Measurements from ENCODE around the gene CELSR1. TPM values are rescaled to one million over a fixed set of nuclear protein-coding genes. Genes with fewer than 3 reads are reported as not detected.

CELSR1 gene
- total RNA-seq, 4 donors from 2014 or later, result 31.7 to 72.7 (median 54.1) TPM

- no peak for DNase-seq (ENCODE audit: low spot score in 2 of 2)
- no peak for TF ChIP-seq POLR2A (IDR thresholded peaks at IDR 0.05)
- no peak for TF ChIP-seq CTCF (IDR thresholded peaks at IDR 0.05)
- intact Hi-C loops (cut with DNase I; ENCODE audit: low total_unique reads), result no loop called here
- no peak overlapping the region for H3K4me3 ChIP-seq (ENCODE audit: low read depth, poor library complexity, severe bottlenecking)
- 91 to 97% methylated on average over 28 of the region's 28 CpGs for WGBS, 2 donors
Observed at GRCh38 chr22:46410291-46410808, 127.1 kb downstream of the CELSR1 start.

GRCh38 chr22:46409631-46410210 is 127.7 kb downstream of the CELSR1 start:
- intact Hi-C loops (cut with DNase I; ENCODE audit: low total_unique reads), result no loop called here

DNA sequence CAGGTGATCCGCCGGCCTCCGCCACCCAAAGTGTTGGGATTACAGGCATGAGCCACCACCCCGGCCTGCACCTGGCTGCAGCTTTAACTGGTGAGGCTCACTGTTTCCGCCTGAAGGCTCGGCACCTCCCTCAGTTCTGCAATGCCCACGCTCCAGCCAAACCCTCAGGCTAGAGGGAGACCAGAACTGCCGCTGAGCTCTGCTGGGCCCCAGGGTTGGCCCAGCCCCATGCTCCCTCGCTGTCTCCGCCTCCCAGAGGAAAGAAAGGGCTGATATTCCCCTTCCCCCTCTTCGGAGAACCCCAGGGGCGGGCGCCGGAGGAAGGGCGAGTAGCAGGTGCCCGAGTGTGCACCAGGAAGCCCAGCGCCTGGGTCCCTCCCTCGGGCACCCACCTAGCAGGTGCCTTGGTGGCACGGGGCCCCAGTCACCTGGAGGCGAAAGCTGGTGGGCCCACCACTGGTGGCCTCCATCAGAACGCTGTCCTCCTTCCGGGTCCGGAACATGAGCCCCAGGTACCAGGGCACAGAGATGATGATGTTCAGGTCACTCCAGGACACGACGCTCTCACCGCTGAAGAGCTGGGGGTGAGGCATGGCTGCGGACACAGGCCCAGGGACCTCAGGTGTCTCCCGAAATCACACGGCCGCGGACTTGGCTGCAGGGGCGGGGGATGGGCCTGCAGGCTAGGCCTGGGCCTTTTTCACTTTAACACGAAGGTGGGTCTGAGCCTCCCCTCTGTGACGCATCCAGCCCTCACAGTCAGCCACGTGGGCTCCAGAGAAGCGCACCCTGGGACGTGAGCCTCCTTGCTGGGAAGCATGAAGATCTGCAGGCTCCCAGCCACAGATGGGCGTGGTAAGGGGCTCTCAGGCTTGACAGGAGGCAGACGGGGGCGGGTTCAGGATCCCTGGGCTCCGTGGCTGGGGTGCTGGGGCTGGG is 128.6 kb downstream of the CELSR1 start:
- no peak for DNase-seq (ENCODE audit: low spot score in 2 of 2)
- H3K4me3 ChIP-seq (ENCODE audit: low read depth, poor library complexity, severe bottlenecking), result no peak overlapping the region
- intact Hi-C loops (cut with DNase I; ENCODE audit: low total_unique reads), result no loop called here
- TF ChIP-seq POLR2A (IDR thresholded peaks at IDR 0.05), result no peak
- no peak for TF ChIP-seq CTCF (IDR thresholded peaks at IDR 0.05)
- 78 to 80% methylated on average over 29 to 40 of the region's 41 CpGs for WGBS, 2 donors

More at GRCh38 chr22:46409631-46410210, 127.7 kb downstream of the CELSR1 start:
- TF ChIP-seq POLR2A (IDR thresholded peaks at IDR 0.05), result no peak
- TF ChIP-seq CTCF (IDR thresholded peaks at IDR 0.05), result no peak
- H3K4me3 ChIP-seq (ENCODE audit: low read depth, poor library complexity, severe bottlenecking), result no peak overlapping the region
- WGBS, 2 donors, result 92 to 95% methylated on average over 34 to 37 of the region's 37 CpGs
- DNase-seq (ENCODE audit: low spot score in 2 of 2), result no peak

DNA sequence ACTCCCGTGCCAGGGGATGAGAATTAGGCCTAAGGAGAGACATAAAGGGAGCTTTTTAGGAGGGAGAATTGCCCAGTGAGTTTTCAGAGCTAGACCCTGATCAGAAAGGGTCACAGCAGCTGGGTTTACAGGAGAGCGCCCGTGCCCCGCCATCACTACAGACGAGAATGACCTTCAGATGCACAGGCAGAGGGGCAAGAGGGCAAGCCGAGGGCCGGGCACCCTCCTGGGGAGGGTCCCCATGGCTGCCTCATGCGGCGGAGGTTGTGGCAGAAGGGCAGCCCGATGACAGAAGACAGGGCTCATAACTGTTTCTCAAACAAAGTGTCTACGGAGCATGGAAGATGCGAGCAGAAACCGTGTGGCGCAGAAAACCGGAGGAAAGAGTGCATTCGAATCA is 129.7 kb downstream of the CELSR1 start:
- intact Hi-C loops (cut with DNase I; ENCODE audit: low total_unique reads), result no loop called here
- TF ChIP-seq CTCF (IDR thresholded peaks at IDR 0.05), result no peak
- no peak for TF ChIP-seq POLR2A (IDR thresholded peaks at IDR 0.05)
- no peak overlapping the region for H3K4me3 ChIP-seq (ENCODE audit: low read depth, poor library complexity, severe bottlenecking)
- WGBS, 2 donors, result 91 to 94% methylated on average over 16 of the region's 16 CpGs
- DNase-seq (ENCODE audit: low spot score in 2 of 2), result no peak

GRCh38 chr22:46406791-46407190 is 130.6 kb downstream of the CELSR1 start:
- DNase-seq (ENCODE audit: low spot score in 2 of 2), result no peak
- WGBS, 2 donors, result 82 to 89% methylated on average over 15 of the region's 15 CpGs
- intact Hi-C loops (cut with DNase I; ENCODE audit: low total_unique reads), result no loop called here
- TF ChIP-seq CTCF (IDR thresholded peaks at IDR 0.05) (no peak), POLR2A (IDR thresholded peaks at IDR 0.05) (no peak)
- no peak overlapping the region for H3K4me3 ChIP-seq (ENCODE audit: low read depth, poor library complexity, severe bottlenecking)

Measured in lower leg skin (tissue), 4 donors.